Suprapubic skin (tissue), 4 donors: Measurements from ENCODE around the gene ITSN1.

Source experiments
- POLR2A ChIP-seq, 2 donors: fragments of 450-650 bp; IDR thresholded peaks; one replicate each; pipeline ENCODE4 v1.6.1; 2017; ENCODE audit warnings: antibody characterized with exemption in 2 of 2, mild to moderate bottlenecking in 2 of 2, moderate library complexity in 2 of 2
- POLR2AphosphoS5 ChIP-seq, 3 donors: sonication (generic); formaldehyde crosslinking; IDR thresholded peaks; one replicate each; pipeline ENCODE4 v1.6.1; 2017; ENCODE audit warnings: antibody characterized with exemption in 3 of 3
- TF ChIP-seq, protein P1 (sequence below), 2 donors: fragments of 200-600 bp in 1 of 2; fragments of 450-650 bp in 1 of 2; sonication (generic) in 1 of 2; IDR thresholded peaks; one replicate each; pipeline ENCODE4 v1.5.1; 2016 to 2019; ENCODE audit warnings: antibody characterized with exemption in 2 of 2, mild to moderate bottlenecking in 1 of 2, moderate library complexity in 1 of 2

DNA sequence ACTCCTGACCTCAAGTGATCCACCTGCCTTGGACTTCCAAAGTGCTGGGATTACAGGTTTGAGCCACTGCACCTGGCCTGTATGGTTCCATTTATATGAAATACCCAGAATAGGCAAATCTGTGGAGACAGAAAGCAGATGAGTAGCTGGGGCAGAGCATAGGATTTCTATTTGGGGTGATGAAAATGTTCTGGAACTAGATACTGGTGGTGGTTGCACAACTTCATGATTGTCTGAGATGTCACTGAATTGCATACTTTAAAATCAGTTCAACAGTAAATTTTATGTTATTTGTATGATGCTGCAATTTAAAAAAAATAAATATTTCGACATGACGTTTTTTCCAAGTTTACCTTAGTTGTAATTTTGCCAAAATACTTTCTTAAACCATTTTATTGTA is 23.9 kb downstream of the ITSN1 start:
- TF ChIP-seq, protein P1, sequence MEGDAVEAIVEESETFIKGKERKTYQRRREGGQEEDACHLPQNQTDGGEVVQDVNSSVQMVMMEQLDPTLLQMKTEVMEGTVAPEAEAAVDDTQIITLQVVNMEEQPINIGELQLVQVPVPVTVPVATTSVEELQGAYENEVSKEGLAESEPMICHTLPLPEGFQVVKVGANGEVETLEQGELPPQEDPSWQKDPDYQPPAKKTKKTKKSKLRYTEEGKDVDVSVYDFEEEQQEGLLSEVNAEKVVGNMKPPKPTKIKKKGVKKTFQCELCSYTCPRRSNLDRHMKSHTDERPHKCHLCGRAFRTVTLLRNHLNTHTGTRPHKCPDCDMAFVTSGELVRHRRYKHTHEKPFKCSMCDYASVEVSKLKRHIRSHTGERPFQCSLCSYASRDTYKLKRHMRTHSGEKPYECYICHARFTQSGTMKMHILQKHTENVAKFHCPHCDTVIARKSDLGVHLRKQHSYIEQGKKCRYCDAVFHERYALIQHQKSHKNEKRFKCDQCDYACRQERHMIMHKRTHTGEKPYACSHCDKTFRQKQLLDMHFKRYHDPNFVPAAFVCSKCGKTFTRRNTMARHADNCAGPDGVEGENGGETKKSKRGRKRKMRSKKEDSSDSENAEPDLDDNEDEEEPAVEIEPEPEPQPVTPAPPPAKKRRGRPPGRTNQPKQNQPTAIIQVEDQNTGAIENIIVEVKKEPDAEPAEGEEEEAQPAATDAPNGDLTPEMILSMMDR (IDR thresholded peaks at IDR 0.05) = no peak
- TF ChIP-seq POLR2A (IDR thresholded peaks at IDR 0.05) (no peak), POLR2AphosphoS5 (IDR thresholded peaks at IDR 0.05) (no peak)
